ENCODE results near the gene TOR2A. TPM values are rescaled to one million over a fixed set of nuclear protein-coding genes. Genes with fewer than 3 reads are reported as not detected.
A peak's percentile ranks its signal among the peaks of the same experiment; 100 is the strongest.

Gene TOR2A
- total RNA-seq, 1 donor from 2014 or later: not detected

DNA sequence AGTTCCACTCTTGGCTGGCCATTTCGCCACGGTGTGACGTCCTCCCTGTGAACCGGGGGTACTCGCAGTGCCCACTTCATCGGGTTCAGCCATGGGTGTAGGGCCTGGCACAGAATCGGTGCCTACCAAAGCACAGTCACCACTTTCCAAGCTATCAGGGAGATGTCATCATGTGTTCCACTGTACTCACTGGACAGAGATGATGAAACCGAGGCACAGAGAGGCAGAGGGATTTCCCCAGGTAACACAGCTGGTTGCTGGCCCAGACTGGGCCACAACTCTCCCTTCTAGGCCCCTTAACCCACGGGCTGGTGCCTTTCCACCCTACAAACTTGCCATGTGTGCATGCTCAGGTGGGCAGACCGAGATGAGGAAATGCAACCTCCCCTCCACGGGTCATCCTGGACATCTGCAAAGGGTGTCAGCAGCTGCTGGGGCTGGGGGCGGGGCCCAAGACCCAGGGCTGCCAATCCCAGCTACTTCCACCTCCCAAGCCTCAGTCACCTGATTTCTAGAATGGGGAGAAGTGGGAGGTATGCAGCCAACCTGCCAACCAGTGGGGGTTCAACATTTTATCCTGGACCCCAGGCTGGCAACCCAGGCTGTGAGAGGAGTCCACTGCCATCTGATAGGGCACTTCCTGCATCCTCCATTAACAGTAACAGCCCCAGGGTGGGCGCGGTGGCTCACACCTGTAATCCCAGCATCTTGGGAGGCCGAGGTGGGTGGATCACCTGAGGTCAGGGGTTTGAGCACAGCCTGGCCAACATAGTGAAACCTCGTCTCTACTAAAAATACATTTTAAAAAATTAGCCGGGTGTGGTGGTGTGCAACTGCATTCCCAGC, 44.3 kb upstream of the TOR2A start:
- Histone ChIP-seq H3K4me1 (no peaks in the 10 kb centered on the region), H3K4me3 (no peak overlapping the region), H3K9me3 (no peaks in the 10 kb centered on the region), H3K36me3 (no peaks in the 10 kb centered on the region), H3K27ac (no peak overlapping the region), H3K27me3 (no peaks in the 10 kb centered on the region)
- intact Hi-C loops (cut with DNase I): no loop called here
- TF ChIP-seq, protein P1, sequence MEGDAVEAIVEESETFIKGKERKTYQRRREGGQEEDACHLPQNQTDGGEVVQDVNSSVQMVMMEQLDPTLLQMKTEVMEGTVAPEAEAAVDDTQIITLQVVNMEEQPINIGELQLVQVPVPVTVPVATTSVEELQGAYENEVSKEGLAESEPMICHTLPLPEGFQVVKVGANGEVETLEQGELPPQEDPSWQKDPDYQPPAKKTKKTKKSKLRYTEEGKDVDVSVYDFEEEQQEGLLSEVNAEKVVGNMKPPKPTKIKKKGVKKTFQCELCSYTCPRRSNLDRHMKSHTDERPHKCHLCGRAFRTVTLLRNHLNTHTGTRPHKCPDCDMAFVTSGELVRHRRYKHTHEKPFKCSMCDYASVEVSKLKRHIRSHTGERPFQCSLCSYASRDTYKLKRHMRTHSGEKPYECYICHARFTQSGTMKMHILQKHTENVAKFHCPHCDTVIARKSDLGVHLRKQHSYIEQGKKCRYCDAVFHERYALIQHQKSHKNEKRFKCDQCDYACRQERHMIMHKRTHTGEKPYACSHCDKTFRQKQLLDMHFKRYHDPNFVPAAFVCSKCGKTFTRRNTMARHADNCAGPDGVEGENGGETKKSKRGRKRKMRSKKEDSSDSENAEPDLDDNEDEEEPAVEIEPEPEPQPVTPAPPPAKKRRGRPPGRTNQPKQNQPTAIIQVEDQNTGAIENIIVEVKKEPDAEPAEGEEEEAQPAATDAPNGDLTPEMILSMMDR (IDR thresholded peaks at IDR 0.05): no peak
- DNase-seq (ENCODE audit: low spot score in 2 of 2): no peak

DNA sequence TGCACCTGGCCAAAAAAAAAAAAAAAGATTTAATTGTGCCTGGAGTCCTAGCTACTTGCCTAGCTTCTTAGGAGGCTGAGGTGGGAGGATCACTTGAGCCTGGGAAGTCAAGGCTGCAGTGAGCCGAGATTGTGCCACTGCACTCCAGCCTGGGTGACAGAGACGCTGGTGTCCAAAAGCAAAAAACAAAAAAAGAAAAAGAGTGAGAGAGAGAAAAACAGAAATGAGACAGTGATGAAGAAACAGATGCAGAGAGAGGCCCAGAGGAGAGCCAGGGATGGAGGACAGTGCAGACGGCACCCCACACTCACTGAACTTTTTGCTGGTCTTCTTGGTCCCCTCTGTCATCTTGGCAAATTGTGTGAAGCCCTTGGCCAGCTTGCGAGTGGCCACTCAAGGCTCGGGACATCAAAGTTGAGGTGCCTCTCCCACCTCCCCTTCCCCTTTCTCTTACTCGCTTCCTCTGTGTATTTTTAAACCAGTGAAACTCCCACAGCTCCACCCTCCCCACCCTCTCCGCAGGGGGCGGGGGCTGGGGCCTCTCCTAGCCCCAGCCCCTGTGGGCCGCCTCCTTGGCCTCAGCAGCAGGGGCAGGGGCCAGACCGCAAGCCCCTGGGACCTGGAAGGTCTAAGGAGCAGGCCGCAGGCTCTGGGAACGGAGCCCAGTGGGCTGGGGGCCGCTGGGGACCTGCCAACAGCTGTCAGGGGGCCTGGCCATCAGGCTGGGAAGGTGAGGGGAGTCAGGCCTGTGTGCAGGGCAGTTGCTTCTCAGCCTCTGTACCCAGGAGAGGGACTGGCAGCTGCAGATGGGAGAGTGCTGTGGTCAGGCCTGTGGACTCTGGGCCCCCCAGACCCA, 43.4 kb upstream of the TOR2A start, which contains the start of gene SH2D3C:
TSS of gene SH2D3C (minus strand) at position 387 of the 856 bp plus-strand sequence. CDS start at position 348, 39 bp downstream.
- Histone ChIP-seq H3K27ac (no peak within 1 kb of the TSS), H3K4me3 (peak within 1 kb of the TSS in 1 of 2 donors; percentile 27), H3K36me3 (no peaks in the 10 kb centered on the region), H3K27me3 (no peaks in the 10 kb centered on the region), H3K9me3 (no peaks in the 10 kb centered on the region), H3K4me1 (no peaks in the 10 kb centered on the region)
- DNase-seq (ENCODE audit: low spot score in 2 of 2): no peak
- TF ChIP-seq, protein P1 (IDR thresholded peaks at IDR 0.05): no peak
- intact Hi-C loops (cut with DNase I): no loop called here

DNA sequence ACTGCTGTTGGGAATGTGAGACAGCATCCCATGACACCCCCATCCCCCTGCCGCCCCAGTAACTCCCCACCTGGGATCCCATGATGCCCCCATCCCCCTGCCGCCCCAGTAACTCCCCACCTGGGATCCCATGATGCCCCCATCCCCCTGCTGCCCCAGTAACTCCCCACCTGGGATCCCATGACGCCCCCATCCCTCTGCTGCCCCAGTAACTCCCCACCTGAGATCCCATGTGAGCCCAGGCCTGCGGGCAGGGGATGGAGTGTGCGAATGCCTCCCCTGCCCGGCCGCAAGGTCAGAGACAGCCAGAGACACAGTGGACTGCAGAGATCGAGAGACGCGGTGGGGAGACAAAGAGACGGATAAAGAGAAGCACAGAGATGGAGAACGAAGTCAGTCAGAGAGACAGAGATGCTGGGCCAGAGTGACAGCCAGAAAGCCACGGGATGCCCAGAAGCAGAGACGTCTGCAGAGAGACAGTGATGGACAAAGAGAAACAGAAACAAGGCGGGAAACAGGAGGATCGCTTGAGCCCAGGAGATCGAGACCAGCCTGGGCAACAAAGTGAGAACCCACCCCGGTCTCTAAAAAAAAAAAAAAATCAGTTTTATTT, 42.4 kb upstream of the TOR2A start:
- intact Hi-C loops (cut with DNase I): no loop called here
- Histone ChIP-seq H3K4me3 (peak overlapping the region in 1 of 2 donors; percentile 27), H3K9me3 (no peaks in the 10 kb centered on the region), H3K36me3 (no peaks in the 10 kb centered on the region), H3K4me1 (no peaks in the 10 kb centered on the region), H3K27me3 (no peaks in the 10 kb centered on the region), H3K27ac (no peak overlapping the region)
- DNase-seq (ENCODE audit: low spot score in 2 of 2): no peak
- TF ChIP-seq, protein P1 (IDR thresholded peaks at IDR 0.05): no peak

DNA sequence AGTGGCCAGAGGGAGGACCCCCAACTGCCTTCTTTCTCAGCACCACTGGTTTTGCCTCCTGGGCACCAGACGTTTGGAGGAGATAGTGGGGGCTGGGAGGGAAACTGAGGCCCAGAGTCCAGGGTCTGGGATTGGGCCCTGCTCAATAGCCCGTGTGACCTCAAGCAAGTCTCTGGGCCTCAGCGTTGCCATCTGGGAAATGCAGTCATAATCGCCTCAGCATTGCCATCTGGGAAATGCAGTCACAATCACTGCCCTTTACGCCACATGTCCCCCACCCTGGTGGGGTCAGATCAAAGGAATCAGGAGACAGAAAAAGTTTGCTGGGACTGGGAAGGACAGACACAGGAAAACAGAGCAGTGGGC, 41.8 kb upstream of the TOR2A start:
- H3K4me3 ChIP-seq: peak overlapping the region in 1 of 2 donors; percentile 31
- H3K27ac ChIP-seq: no peak overlapping the region
- intact Hi-C loops (cut with DNase I): no loop called here

More for the DNA sequence above, 41.8 kb upstream of the TOR2A start:
- TF ChIP-seq, protein P1 (IDR thresholded peaks at IDR 0.05): no peak
- no peaks in the 10 kb centered on the region for H3K9me3 ChIP-seq
- no peaks in the 10 kb centered on the region for H3K4me1 ChIP-seq
- no peaks in the 10 kb centered on the region for H3K27me3 ChIP-seq
- no peaks in the 10 kb centered on the region for H3K36me3 ChIP-seq
- DNase-seq (ENCODE audit: low spot score in 2 of 2): no peak
